Measurements from ENCODE around the gene LTBP1.

Gene LTBP1

GRCh38 chr2:33202641-33203522 lies 256.1 kb downstream of the LTBP1 start:
- Histone ChIP-seq H3K4me3 (no peak overlapping the region), H3K27me3 (no peaks in the 10 kb centered on the region), H3K36me3 (no peaks in the 10 kb centered on the region), H3K9me3 (no peaks in the 10 kb centered on the region), H3K4me1 (peaks cover 0 to 64% (median 24%) of the 10 kb centered on the region in 4 donors), H3K27ac (peak overlapping the region; percentile 66 to 85)
- TF ChIP-seq, protein P1, sequence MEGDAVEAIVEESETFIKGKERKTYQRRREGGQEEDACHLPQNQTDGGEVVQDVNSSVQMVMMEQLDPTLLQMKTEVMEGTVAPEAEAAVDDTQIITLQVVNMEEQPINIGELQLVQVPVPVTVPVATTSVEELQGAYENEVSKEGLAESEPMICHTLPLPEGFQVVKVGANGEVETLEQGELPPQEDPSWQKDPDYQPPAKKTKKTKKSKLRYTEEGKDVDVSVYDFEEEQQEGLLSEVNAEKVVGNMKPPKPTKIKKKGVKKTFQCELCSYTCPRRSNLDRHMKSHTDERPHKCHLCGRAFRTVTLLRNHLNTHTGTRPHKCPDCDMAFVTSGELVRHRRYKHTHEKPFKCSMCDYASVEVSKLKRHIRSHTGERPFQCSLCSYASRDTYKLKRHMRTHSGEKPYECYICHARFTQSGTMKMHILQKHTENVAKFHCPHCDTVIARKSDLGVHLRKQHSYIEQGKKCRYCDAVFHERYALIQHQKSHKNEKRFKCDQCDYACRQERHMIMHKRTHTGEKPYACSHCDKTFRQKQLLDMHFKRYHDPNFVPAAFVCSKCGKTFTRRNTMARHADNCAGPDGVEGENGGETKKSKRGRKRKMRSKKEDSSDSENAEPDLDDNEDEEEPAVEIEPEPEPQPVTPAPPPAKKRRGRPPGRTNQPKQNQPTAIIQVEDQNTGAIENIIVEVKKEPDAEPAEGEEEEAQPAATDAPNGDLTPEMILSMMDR (IDR thresholded peaks at IDR 0.05) = no peak
- intact Hi-C loops (cut with DNase I; ENCODE audit: low total_unique reads) = loop anchor here (10.0 kb wide), 1 partner anchor 58 kb away; no protein-coding TSS in a partner anchor
- no peak for DNase-seq

DNA sequence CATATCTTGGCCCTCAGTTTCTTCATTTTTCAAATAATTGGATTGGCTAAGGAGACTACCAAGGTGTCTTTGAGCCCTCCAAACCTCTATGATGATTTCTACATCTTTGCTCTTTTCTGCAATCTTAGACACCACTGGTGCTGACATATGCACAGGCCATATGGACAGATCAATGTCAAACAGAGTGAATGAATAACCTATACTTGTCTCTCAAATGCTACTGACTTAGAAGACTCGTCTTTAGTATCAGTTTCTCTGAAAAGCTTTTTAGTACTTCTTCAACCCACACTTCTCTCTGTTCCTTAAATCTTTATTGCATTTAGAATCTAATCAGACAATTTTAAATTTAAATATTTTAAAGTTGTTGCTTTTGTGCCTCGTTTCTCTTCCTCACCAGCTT lies 258.2 kb downstream of the LTBP1 start:
- intact Hi-C loops (cut with DNase I; ENCODE audit: low total_unique reads) = loop anchor here (10.0 kb wide), 1 partner anchor 60 kb away; no protein-coding TSS in a partner anchor
- H3K4me1 ChIP-seq = peaks cover 0 to 85% (median 29%) of the 10 kb centered on the region in 4 donors

DNA sequence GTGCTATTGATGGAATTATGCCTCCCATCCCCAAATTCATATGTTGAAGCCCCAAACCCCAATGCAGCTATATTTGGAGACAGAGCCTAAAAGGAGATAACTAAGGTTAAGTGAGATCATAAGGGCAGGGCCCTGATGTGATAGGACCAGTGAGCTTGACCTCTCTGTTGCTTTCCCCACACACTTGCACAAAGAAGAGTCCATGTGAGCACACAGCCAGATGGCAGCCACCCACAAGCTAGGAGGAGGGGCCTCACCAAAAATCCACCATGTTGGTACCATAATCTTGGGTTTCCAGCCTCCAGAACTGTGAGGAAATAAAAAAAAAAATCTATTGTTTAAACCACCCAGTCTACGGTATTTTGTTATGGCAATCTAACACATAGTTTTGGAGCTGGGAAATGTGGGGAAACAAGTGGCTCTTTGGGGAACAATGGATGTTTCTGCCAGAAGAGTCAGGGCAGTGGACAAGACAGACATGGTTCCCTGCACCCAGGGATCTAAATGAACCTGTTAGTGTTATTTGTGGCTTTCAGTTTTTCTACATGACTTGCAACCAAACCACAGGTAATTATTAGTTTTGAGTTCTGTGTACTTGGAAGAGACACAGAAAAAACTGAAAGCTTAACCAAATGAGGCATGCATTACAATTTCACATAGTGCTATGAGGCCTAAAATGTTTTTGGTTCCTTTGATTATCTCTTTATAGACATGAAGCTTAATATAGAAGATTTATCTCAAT lies 259.1 kb downstream of the LTBP1 start:
- intact Hi-C loops (cut with DNase I; ENCODE audit: low total_unique reads) = loop anchor here (10.0 kb wide), 1 partner anchor 61 kb away; no protein-coding TSS in a partner anchor
- Histone ChIP-seq H3K27ac (peak overlapping the region; percentile 85 to 90), H3K36me3 (no peaks in the 10 kb centered on the region), H3K4me1 (peaks cover 0 to 93% (median 36%) of the 10 kb centered on the region in 4 donors), H3K4me3 (no peak overlapping the region), H3K9me3 (no peaks in the 10 kb centered on the region), H3K27me3 (no peaks in the 10 kb centered on the region)
- TF ChIP-seq, protein P1 (IDR thresholded peaks at IDR 0.05) = no peak
- DNase-seq = no peak

More for the DNA sequence above, 258.2 kb downstream of the LTBP1 start:
- Histone ChIP-seq H3K9me3 (no peaks in the 10 kb centered on the region), H3K4me3 (no peak overlapping the region), H3K27me3 (no peaks in the 10 kb centered on the region), H3K36me3 (no peaks in the 10 kb centered on the region), H3K27ac (peak overlapping the region; percentile 66 to 85)
- DNase-seq = no peak
- TF ChIP-seq, protein P1 (IDR thresholded peaks at IDR 0.05) = no peak

DNA sequence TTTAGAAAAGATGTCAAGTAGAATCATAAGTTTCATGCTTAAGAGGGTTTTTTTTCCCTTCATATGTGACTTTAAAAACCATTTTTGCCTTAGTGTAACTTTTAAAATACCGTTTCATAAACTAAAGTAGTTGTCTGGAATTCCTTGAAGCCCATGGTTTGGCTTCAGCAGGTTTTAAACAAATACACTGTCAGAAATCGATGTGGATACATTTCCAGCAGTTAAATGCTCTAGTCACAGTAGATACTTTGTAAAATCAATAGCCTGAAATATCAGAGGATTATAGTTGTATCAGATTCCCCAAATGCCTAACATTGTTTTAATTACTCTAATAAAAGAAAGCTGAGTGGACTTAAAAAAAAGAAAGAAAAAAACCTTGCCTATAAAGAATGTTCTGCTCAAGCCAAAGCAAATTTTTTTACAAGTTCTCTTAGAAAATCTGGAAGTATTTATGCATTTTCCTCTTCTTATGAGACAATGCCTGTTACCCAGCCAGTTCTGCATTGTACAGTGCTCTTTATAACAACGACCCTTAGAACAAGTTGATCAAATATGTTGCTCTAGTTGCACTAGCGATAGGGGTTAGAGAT lies 260.5 kb downstream of the LTBP1 start:
- no peak for DNase-seq
- Histone ChIP-seq H3K4me1 (peaks cover 0 to 96% (median 41%) of the 10 kb centered on the region in 4 donors), H3K36me3 (no peaks in the 10 kb centered on the region), H3K9me3 (no peaks in the 10 kb centered on the region), H3K27me3 (no peaks in the 10 kb centered on the region), H3K4me3 (no peak overlapping the region), H3K27ac (peak overlapping the region; percentile 85 to 90)
- intact Hi-C loops (cut with DNase I; ENCODE audit: low total_unique reads) = loop anchor here (10.0 kb wide), 1 partner anchor 62 kb away; no protein-coding TSS in a partner anchor
- TF ChIP-seq, protein P1 (IDR thresholded peaks at IDR 0.05) = no peak

DNA sequence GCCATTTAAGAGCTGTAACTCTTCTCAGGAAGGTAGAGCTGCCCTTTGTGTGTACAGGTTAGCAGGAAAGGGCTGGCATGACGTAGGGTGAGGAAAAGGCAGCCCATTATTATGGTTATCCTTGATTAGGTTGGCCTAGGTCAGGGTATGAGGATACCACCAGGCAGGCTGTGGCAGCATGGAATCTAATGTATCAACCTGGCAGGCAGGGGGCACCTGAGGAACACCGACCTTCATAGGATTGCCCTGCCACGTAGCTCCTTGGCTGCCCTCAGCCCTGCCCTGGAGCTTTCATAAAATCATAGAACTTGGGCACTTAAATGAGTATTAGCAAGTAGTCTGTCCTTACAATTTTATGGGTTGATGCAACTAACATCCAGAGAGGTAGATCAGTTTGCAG lies 261.6 kb downstream of the LTBP1 start:
- H3K9me3 ChIP-seq = no peaks in the 10 kb centered on the region
- H3K36me3 ChIP-seq = no peaks in the 10 kb centered on the region
- H3K4me1 ChIP-seq = peaks cover 0 to 96% (median 38%) of the 10 kb centered on the region in 4 donors
- H3K27me3 ChIP-seq = no peaks in the 10 kb centered on the region
- H3K27ac ChIP-seq = peak overlapping the region; percentile 85 to 90
- intact Hi-C loops (cut with DNase I; ENCODE audit: low total_unique reads) = loop anchor here (10.0 kb wide), 1 partner anchor 64 kb away; no protein-coding TSS in a partner anchor
- no peak overlapping the region for H3K4me3 ChIP-seq
- DNase-seq = no peak
- TF ChIP-seq, protein P1 (IDR thresholded peaks at IDR 0.05) = no peak
